MCF 10A (cell line): ENCODE results near the gene CCDC57. TPM values are rescaled to one million over a fixed set of nuclear protein-coding genes. Genes with fewer than 3 reads are reported as not detected.
A peak's percentile ranks its signal among the peaks of the same experiment; 100 is the strongest.

Experiments
- BruUV-seq: library from RNA; stranded (reverse); fragments of 400-500 nt; replicated peaks from 2 replicates; lab custom pipeline; 2021; lab: Mats Ljungman, UMichigan
- CTCF ChIA-PET: fragments of 300-600 bp; sonication (Branson Sonifier 250); formaldehyde crosslinking; extraction: SDS; loops from one replicate; lab custom pipeline; 2021; ENCODE audit warnings: antibody characterized with exemption, inconsistent platforms; lab: Yijun Ruan, JAX
- POLR2A ChIA-PET: fragments of 300-600, 350-650 bp; sonication (Branson Sonifier 250); formaldehyde crosslinking; extraction: SDS; loops from one replicate; lab custom pipeline; 2020; ENCODE audit warnings: antibody characterized with exemption, inconsistent platforms; lab: Yijun Ruan, JAX
- DNase-seq: peaks from one replicate; pipeline ENCODE4 v3.0.0-alpha.2; 2018; ENCODE audit not compliant: unreplicated experiment
- H3K27ac Mint-ChIP-seq: one replicate; pipeline ENCODE4 v1.8.0; 2022; ENCODE audit warnings: mild to moderate bottlenecking, low read depth, mixed read lengths; ENCODE audit not compliant: unreplicated experiment
- H3K27me3 Mint-ChIP-seq: one replicate; pipeline ENCODE4 v1.8.0; 2022; ENCODE audit warnings: mixed read lengths; ENCODE audit not compliant: insufficient read depth, unreplicated experiment
- H3K36me3 Mint-ChIP-seq: one replicate; pipeline ENCODE4 v1.8.0; 2022; ENCODE audit warnings: mild to moderate bottlenecking, moderate library complexity, mixed read lengths; ENCODE audit not compliant: insufficient read depth, unreplicated experiment
- H3K4me1 Mint-ChIP-seq: one replicate; pipeline ENCODE4 v1.8.0; 2022; ENCODE audit warnings: mixed read lengths; ENCODE audit not compliant: insufficient read depth, unreplicated experiment
- H3K4me3 Mint-ChIP-seq: one replicate; pipeline ENCODE4 v1.8.0; 2022; ENCODE audit warnings: mild to moderate bottlenecking, moderate library complexity, mixed read lengths; ENCODE audit not compliant: unreplicated experiment
- H3K9me3 Mint-ChIP-seq: one replicate; pipeline ENCODE4 v1.8.0; 2022; ENCODE audit warnings: mixed read lengths; ENCODE audit not compliant: unreplicated experiment
- intact Hi-C: fragments of 100-400 bp; cut with micrococcal nuclease; formaldehyde crosslinking; loops from 2 replicates; pipeline ENCODE4 v1.14.1; 2022
- total RNA-seq: library from RNA; stranded (reverse); gene quantifications from 2 replicates; pipeline ENCODE4 v1.2.3, GENCODE V29; 2022
- TF ChIP-seq, protein P1 (sequence below): fragments of 200-600 bp; IDR thresholded peaks from one replicate; pipeline ENCODE4 v1.8.0; 2022; ENCODE audit warnings: antibody characterized with exemption, mild to moderate bottlenecking; ENCODE audit not compliant: unreplicated experiment

CCDC57 gene
- total RNA-seq, 1 experiment from 2014 or later, result 86.8 TPM

DNA sequence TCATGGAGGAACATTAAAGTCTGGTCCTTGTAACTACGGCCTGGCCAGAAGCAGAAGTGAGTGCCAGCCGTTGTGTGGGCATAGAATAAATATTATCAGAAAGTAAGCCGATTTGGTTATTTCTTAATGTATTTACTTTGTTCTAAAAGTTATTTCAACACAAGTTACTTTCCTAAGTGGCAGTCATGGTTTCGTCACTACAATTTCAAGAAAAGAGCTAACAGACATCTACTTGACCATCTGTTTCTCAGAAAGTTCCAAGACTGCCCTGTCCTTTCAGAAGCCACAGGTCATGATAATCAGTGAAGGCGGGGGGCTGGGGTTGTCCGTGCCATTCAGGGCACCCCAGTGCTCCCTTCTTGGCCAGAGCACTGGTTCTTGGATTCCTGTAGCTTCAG is 99.7 kb downstream of the CCDC57 start:
- ChIA-PET POLR2A (interaction anchor here (1.0 kb wide), 1 partner anchor 15 kb away, joined by 7 read pairs; the partner anchor contains the start of gene FASN), CTCF (interaction anchor here (1.4 kb wide), 1 partner anchor 9 kb away, joined by 4 read pairs; no protein-coding TSS in a partner anchor)
- Mint-ChIP-seq H3K9me3 (no peaks in the 10 kb centered on the region), H3K36me3 (peaks cover 21% of the 10 kb centered on the region), H3K27me3 (no peaks in the 10 kb centered on the region), H3K4me1 (no peaks in the 10 kb centered on the region), H3K27ac (no peak overlapping the region), H3K4me3 (no peak overlapping the region)
- intact Hi-C loops, result no loop called here
- no peak for DNase-seq
- no TSS peak for BruUV-seq
- TF ChIP-seq, protein P1, sequence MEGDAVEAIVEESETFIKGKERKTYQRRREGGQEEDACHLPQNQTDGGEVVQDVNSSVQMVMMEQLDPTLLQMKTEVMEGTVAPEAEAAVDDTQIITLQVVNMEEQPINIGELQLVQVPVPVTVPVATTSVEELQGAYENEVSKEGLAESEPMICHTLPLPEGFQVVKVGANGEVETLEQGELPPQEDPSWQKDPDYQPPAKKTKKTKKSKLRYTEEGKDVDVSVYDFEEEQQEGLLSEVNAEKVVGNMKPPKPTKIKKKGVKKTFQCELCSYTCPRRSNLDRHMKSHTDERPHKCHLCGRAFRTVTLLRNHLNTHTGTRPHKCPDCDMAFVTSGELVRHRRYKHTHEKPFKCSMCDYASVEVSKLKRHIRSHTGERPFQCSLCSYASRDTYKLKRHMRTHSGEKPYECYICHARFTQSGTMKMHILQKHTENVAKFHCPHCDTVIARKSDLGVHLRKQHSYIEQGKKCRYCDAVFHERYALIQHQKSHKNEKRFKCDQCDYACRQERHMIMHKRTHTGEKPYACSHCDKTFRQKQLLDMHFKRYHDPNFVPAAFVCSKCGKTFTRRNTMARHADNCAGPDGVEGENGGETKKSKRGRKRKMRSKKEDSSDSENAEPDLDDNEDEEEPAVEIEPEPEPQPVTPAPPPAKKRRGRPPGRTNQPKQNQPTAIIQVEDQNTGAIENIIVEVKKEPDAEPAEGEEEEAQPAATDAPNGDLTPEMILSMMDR, result no peak

DNA sequence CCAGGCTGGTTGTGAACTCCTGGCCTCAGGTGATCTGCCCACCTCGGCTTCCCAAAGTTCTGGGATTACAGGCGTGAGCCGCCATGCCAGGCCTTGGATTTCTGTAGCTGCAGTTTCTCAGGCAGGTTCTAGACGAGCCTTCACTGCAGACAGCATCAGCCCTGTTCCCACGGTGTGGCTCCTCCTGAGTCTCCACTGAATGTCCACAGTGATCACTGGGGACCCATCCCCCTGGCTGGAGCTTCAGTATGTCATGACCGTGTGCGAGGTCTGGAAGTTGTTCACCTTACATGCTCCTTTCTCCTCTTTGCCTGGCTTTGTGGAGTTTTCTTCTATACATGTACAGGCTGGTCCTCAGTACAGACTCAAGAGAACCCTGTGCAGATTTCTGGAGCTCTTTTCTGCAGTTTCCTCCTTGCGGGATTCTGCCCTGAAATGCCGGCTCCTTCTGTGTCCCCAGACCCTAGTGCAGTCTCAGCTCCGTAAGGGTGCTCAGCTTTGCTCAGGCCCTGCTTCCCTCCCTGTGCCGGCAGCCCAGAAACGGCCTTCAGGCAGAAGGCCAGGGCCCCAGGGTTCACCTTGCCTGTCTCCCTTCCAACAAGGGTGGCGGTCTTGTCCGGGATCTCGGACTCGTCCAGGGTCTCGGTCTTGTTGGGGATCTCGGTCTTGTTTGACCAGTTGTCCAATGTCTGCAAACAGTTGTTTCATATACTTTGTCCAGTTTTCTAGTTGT is 100.3 kb downstream of the CCDC57 start:
- ChIA-PET CTCF (interaction anchor here (0.6 to 1.4 kb wide), 3 partner anchors 10 to 49 kb away, joined by 3 to 4 read pairs (median 3); no protein-coding TSS in a partner anchor), POLR2A (interaction anchor here (1.0 kb wide), 1 partner anchor 14 kb away, joined by 7 read pairs; the partner anchor contains the start of gene FASN)
- Mint-ChIP-seq H3K27me3 (no peaks in the 10 kb centered on the region), H3K36me3 (peaks cover 26% of the 10 kb centered on the region), H3K27ac (no peak overlapping the region), H3K4me1 (no peaks in the 10 kb centered on the region), H3K4me3 (no peak overlapping the region), H3K9me3 (no peaks in the 10 kb centered on the region)
- intact Hi-C loops, result no loop called here
- no peak for DNase-seq
- TF ChIP-seq, protein P1, result no peak
- BruUV-seq, result no TSS peak

DNA sequence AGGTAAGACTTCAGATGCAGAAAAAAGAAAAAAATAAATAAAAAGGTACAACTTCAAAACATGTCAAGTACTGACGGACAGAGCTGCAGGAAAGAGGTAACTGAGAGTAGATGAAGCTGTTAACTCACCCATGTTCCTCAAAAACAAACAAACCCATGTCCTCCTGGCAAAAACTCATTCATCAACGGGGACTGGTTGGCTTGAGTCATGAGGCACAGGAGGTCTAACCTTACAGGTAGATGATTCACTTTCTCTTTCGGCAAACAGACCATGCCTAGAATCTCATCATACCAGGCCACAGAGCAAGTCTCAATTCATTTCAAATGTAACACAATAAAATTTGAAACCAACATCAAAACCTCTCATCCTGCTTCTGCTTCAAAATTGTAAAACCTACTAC is 102.3 kb downstream of the CCDC57 start:
- Mint-ChIP-seq H3K9me3 (no peaks in the 10 kb centered on the region), H3K4me3 (no peak overlapping the region), H3K27me3 (no peaks in the 10 kb centered on the region), H3K36me3 (peaks cover 38% of the 10 kb centered on the region), H3K27ac (peak overlapping the region; percentile 66), H3K4me1 (peaks cover 12% of the 10 kb centered on the region)
- intact Hi-C loops, result no loop called here
- DNase-seq, result peak; percentile 79
- ChIA-PET POLR2A (interaction anchor here (0.6 to 7.0 kb wide), 11 partner anchors 10 to 408 kb away, joined by 3 to 62 read pairs (median 3); partner anchors contain the start of genes DCXR, FASN and P4HB), CTCF (interaction anchor here (0.6 kb wide), 1 partner anchor 69 kb away, joined by 3 read pairs; no protein-coding TSS in a partner anchor)
- BruUV-seq, result no TSS peak
- TF ChIP-seq, protein P1, result no peak

DNA sequence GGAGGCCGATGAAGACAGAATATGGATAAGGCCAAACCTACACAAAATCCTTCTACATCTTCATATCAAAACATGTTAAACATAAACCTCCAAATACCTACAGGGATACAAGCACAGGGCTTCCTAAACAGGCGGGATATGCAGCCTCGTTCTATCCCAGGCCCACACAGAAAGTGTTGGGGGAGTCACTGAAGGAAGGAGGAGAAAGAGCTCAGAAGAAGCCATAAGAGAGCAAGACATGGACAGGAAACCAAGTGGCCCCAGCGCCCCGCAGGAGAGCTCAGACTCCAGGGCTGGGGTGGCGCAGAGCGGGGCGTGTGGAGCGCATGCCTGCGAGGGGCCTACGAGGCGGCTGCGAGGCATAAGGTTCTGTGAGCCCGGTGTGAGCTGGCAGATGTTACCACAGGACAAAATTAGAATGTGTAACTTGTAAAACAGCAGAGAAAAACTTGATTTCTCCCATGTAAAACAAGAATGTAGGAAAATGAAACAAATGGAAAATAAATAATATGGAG is 103.6 kb downstream of the CCDC57 start:
- ChIA-PET CTCF (interaction anchor here (0.6 kb wide), 1 partner anchor 47 kb away, joined by 4 read pairs; no protein-coding TSS in a partner anchor), POLR2A (interaction anchor here (3.9 to 7.0 kb wide), 2 partner anchors 10 to 25 kb away, joined by 19 to 62 read pairs; partner anchors contain the start of gene FASN)
- Mint-ChIP-seq H3K9me3 (no peaks in the 10 kb centered on the region), H3K4me1 (peaks cover 15% of the 10 kb centered on the region), H3K4me3 (no peak overlapping the region), H3K27ac (peak overlapping the region; percentile 23), H3K27me3 (no peaks in the 10 kb centered on the region), H3K36me3 (peaks cover 38% of the 10 kb centered on the region)
- TF ChIP-seq, protein P1, result no peak
- DNase-seq, result no peak
- BruUV-seq, result no TSS peak
- intact Hi-C loops, result no loop called here
